IMR-90 (cell line): ENCODE results near the gene LUC7L. TPM values are rescaled to one million over a fixed set of nuclear protein-coding genes. Genes with fewer than 3 reads are reported as not detected.
A peak's percentile ranks its signal among the peaks of the same experiment; 100 is the strongest.

Source experiments
- ATAC-seq: fragments of 200-7000 bp; cut with Tn5 transposase; 2 replicates; pipeline ENCODE4 v1.9.1; 2020; ENCODE audit warnings: low read depth, mild to moderate bottlenecking, moderate library complexity
- BruUV-seq: library from RNA; stranded (reverse); fragments of 400-500 nt; replicated peaks from 2 replicates; lab custom pipeline; 2021; lab: Mats Ljungman, UMichigan
- CTCF ChIA-PET: fragments of 300-600 bp; formaldehyde crosslinking; extraction: SDS; loops from one replicate; lab custom pipeline; 2021; ENCODE audit warnings: antibody characterized with exemption; lab: Yijun Ruan, JAX
- POLR2A ChIA-PET: fragments of 300-600 bp; sonication (Branson Sonifier 250); formaldehyde crosslinking; loops from one replicate; lab custom pipeline; 2022; ENCODE audit warnings: antibody characterized with exemption; ENCODE audit not compliant: unreplicated experiment; lab: Charles Lee
- DNase-seq: peaks from one replicate; pipeline ENCODE4 v3.0.0; 2013
- H2AFZ ChIP-seq: replicated peaks from 2 replicates; pipeline ENCODE3; 2013; ENCODE audit warnings: low read length, mild to moderate bottlenecking; ENCODE audit not compliant: poor library complexity
- H2AK5ac ChIP-seq: 2 replicates; pipeline ENCODE4 v1.6.1; 2013; ENCODE audit warnings: low read depth, low read length, inconsistent platforms
- H2AK9ac ChIP-seq: replicated peaks from 2 replicates; pipeline ENCODE3; 2013; ENCODE audit warnings: mild to moderate bottlenecking, low read depth, low read length, moderate library complexity; ENCODE audit not compliant: poor library complexity
- H2BK120ac ChIP-seq: 2 replicates; pipeline ENCODE4 v1.6.1; 2013; ENCODE audit warnings: low read depth, low read length, inconsistent platforms
- H2BK15ac ChIP-seq: 3 replicates; pipeline ENCODE4 v1.6.1; 2013; ENCODE audit warnings: low read depth, low read length, inconsistent platforms
- H2BK20ac ChIP-seq: 2 replicates; pipeline ENCODE4 v1.6.1; 2013; ENCODE audit warnings: low read depth, mild to moderate bottlenecking, inconsistent platforms, low read length, moderate library complexity
- H2BK5ac ChIP-seq: 2 replicates; pipeline ENCODE4 v1.6.1; 2013; ENCODE audit warnings: mild to moderate bottlenecking, low read depth, low read length, inconsistent platforms; ENCODE audit not compliant: poor library complexity, severe bottlenecking
- H3K14ac ChIP-seq: replicated peaks from 2 replicates; pipeline ENCODE4 v1.6.1; 2013; ENCODE audit warnings: low read depth, low read length, inconsistent platforms
- H3K18ac ChIP-seq: 2 replicates; pipeline ENCODE4 v1.6.1; 2013; ENCODE audit warnings: low read depth, low read length, control low read depth
- H3K23ac ChIP-seq: 2 replicates; pipeline ENCODE4 v1.6.1; 2013; ENCODE audit warnings: low read depth, low read length, inconsistent platforms
- H3K27ac ChIP-seq: 2 replicates; pipeline ENCODE4 v1.5.1; 2013; ENCODE audit warnings: mild to moderate bottlenecking, control low read depth, low read length; ENCODE audit not compliant: insufficient read depth
- H3K27me3 ChIP-seq: 2 replicates; pipeline ENCODE4 v1.6.1; 2013; ENCODE audit warnings: low read length; ENCODE audit not compliant: control insufficient read depth, insufficient read depth
- H3K36me3 ChIP-seq: 2 replicates; pipeline ENCODE4 v1.6.1; 2013; ENCODE audit warnings: low read length, mixed read lengths; ENCODE audit not compliant: control insufficient read depth, insufficient read depth
- H3K4ac ChIP-seq: 2 replicates; pipeline ENCODE4 v1.6.1; 2013; ENCODE audit warnings: low read depth, low read length, inconsistent platforms
- H3K4me1 ChIP-seq: 2 replicates; pipeline ENCODE4 v1.6.1; 2013; ENCODE audit warnings: low read length, mixed read lengths; ENCODE audit not compliant: control insufficient read depth, insufficient read depth
- H3K4me2 ChIP-seq: 2 replicates; pipeline ENCODE4 v1.6.1; 2013; ENCODE audit warnings: low read depth, mild to moderate bottlenecking, control low read depth, low read length, moderate library complexity
- H3K4me3 ChIP-seq: 2 replicates; pipeline ENCODE4 v1.5.1; 2013; ENCODE audit warnings: low read depth, mild to moderate bottlenecking, control low read depth, low read length, moderate library complexity; ENCODE audit not compliant: insufficient read depth
- H3K56ac ChIP-seq: 2 replicates; pipeline ENCODE4 v1.6.1; 2013; ENCODE audit warnings: low read length, inconsistent platforms; ENCODE audit not compliant: insufficient read depth; ENCODE audit errors: extremely low read depth
- H3K79me1 ChIP-seq, 2 experiments: 2 replicates each; pipeline ENCODE4 v1.6.1; 2013; ENCODE audit warnings: low read length in 2 of 2, inconsistent platforms in 1 of 2, low read depth in 1 of 2
- H3K9ac ChIP-seq: 2 replicates; pipeline ENCODE4 v1.6.1; 2013; ENCODE audit warnings: low read depth, low read length, control low read depth
- H3K9me1 ChIP-seq: 2 replicates; pipeline ENCODE4 v1.6.1; 2013; ENCODE audit warnings: low read length, inconsistent platforms; ENCODE audit not compliant: insufficient read depth
- H3K9me3 ChIP-seq: 2 replicates; pipeline ENCODE4 v1.6.1; 2013; ENCODE audit warnings: low read length; ENCODE audit not compliant: control insufficient read depth, insufficient read depth
- H4K20me1 ChIP-seq: 2 replicates; pipeline ENCODE4 v1.6.1; 2013; ENCODE audit warnings: low read length, inconsistent platforms; ENCODE audit not compliant: insufficient read depth
- H4K5ac ChIP-seq: 2 replicates; pipeline ENCODE4 v1.6.1; 2013; ENCODE audit warnings: mild to moderate bottlenecking, low read depth, low read length, control low read depth
- H4K8ac ChIP-seq, 2 experiments: 2 replicates each; pipeline ENCODE4 v1.6.1; 2013; ENCODE audit warnings: low read depth in 2 of 2, low read length in 2 of 2, control low read depth in 1 of 2, inconsistent platforms in 1 of 2
- H4K91ac ChIP-seq: 2 replicates; pipeline ENCODE4 v1.6.1; 2013; ENCODE audit warnings: low read depth, low read length, inconsistent platforms; ENCODE audit not compliant: insufficient read depth
- CEBPB ChIP-seq: IDR thresholded peaks from 2 replicates; pipeline ENCODE4 v1.6.1; 2012; ENCODE audit warnings: low read depth, low read length, improper control_type of control experiment
- FOS ChIP-seq: fragments of 150-350 bp; IDR thresholded peaks from 2 replicates; pipeline ENCODE4 v1.6.1; 2016; ENCODE audit warnings: low read depth, low read length
- MAFK ChIP-seq: IDR thresholded peaks from 2 replicates; pipeline ENCODE4 v1.6.1; 2012; ENCODE audit warnings: low read depth, low read length, improper control_type of control experiment
- MAZ ChIP-seq: IDR thresholded peaks from 2 replicates; pipeline ENCODE4 v1.6.1; 2012; ENCODE audit warnings: low read depth, mild to moderate bottlenecking, low read length, improper control_type of control experiment, moderate library complexity, borderline replicate concordance
- MXI1 ChIP-seq: IDR thresholded peaks from 2 replicates; pipeline ENCODE4 v1.6.1; 2012; ENCODE audit warnings: low read depth, mild to moderate bottlenecking, low read length, moderate library complexity, borderline replicate concordance
- NFE2L2 ChIP-seq: fragments of 150-350 bp; IDR thresholded peaks from 2 replicates; pipeline ENCODE4 v1.6.1; 2016; ENCODE audit warnings: low read depth, mild to moderate bottlenecking, low read length
- POLR2A ChIP-seq: IDR thresholded peaks from 2 replicates; pipeline ENCODE4 v1.6.1; 2012; ENCODE audit warnings: mild to moderate bottlenecking, low read depth, low read length
- RCOR1 ChIP-seq: IDR thresholded peaks from 2 replicates; pipeline ENCODE4 v1.6.1; 2012; ENCODE audit warnings: mild to moderate bottlenecking, low read length, improper control_type of control experiment; ENCODE audit not compliant: insufficient replicate concordance
- WGBS, 2 experiments: methylation state at CpG; one replicate each; pipeline versions ENCODE4 v1.1.5 to v1.1.7; 2013; ENCODE audit warnings: missing lambda C conversion rate in 2 of 2; ENCODE audit not compliant: insufficient read length in 1 of 2; ENCODE audit errors: extremely low coverage in 2 of 2; 5-methylcytosine and 5-hydroxymethylcytosine counted together
- dilution Hi-C: fragments of 300-500 bp; cut with HindIII; formaldehyde crosslinking; loops from one replicate; pipeline ENCODE4 v1.14.3; 2018; ENCODE audit warnings: low sequenced_read_pairs; ENCODE audit not compliant: unreplicated experiment
- in situ Hi-C: fragments of 300-500 bp; cut with MboI; formaldehyde crosslinking; loops from 3 replicates; pipeline ENCODE4 v1.14.3; 2019; ENCODE audit warnings: low sequenced_read_pairs, inconsistent platforms, mixed read lengths
- intact Hi-C: fragments of 100-400 bp; cut with micrococcal nuclease; formaldehyde crosslinking; loops from 2 replicates; pipeline ENCODE4 v1.10.0; 2022
- polyA plus RNA-seq, 3 experiments: library from polyadenylated mRNA; depleted of rRNA; stranded (reverse); fragments of >200 nt; gene quantifications; 2 replicates each; pipeline ENCODE4 v1.2.3, GENCODE V29; 2012; ENCODE audit warnings: low replicate concordance in 1 of 3
- total RNA-seq: library from RNA; depleted of rRNA; stranded (reverse); fragments of >200 nt; gene quantifications from 2 replicates; pipeline ENCODE4 v1.2.3, GENCODE V29; 2012
- TF ChIP-seq, protein P1 (sequence below): fragments of 150-350 bp; IDR thresholded peaks from 2 replicates; pipeline ENCODE4 v1.6.1; 2017; ENCODE audit warnings: mild to moderate bottlenecking, antibody characterized with exemption, low read length, low read depth
- TF ChIP-seq, protein P2 (sequence below): fragments of 150-350 bp; IDR thresholded peaks from 2 replicates; pipeline ENCODE4 v1.6.1; 2016; ENCODE audit warnings: low read depth, mild to moderate bottlenecking, low read length, moderate library complexity, borderline replicate concordance

The LUC7L gene
- total and polyA plus RNA-seq, 2 of the 4 experiments (the other 2 are of a cell fraction), result 21.5 to 55.6 TPM

DNA sequence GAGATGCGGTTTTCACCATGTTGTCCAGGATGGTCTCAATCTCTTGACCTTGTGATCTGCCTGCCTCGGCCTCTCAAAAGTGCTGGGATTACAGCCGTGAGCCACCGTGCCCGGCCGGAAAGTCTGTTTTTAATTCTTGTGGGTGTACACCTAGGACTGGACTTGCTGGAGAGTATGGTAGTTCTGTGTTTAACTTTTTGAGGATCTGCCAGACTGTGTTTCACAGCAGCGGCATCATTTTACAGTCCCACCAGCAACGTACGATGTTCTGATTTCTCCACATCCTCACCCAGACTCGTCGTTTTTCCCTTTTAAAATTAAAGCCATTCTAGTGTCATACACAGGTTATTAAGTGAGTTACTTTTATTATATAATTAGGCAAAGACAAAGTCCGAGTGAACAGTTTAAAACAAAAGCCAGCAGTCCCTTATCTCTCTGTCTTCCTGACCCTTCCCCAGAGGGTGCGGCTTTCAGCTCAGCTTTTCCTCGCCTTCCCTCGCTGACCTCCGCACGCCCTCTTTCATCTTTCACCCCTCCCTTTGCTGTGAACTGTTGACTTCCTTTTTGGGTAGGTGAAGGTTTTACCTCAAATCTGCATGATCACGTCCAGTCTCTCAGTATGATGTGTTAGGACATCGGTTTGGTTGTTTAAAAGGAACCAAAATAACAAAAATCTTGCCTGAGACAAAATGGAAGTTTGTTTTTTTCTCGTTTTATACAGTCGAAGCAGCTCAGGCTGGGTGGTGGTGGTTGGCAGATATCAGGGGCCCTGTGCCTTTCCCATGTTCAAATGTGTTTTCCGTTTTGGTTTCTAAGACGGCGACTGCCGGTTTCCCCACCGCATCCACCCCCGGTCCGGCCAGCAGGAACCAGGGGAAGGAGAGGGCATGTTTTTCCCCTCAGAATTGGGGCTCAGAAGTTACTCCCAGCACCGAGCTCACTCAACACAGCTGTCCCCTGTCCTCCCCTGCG lies 23.4 kb upstream of the LUC7L start (continued):
- TF ChIP-seq RCOR1, result no peak

DNA sequence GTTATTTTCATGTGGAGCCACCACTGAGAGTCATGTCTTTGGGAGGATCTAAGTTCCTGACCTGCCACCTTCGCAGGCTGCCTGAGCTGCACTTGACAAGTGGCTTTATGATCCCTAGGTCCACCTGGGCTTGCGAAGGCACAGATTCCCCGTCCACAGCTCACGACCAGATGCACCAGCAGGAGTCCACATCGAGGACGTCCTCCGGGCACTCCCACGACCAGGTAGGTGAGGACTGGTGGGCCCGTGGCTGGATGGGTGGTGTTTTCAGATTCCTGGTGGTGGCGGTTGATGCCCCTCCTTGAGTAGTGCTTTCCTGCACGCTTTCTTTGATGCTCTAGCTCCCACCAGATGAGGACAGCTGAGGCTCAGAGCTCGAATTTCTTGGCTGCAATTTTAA lies 20.2 kb upstream of the LUC7L start:
- no peak for ATAC-seq

More for the DNA sequence above, 20.2 kb upstream of the LUC7L start:
- no peak for DNase-seq
- no peak overlapping the region for H2AK5ac ChIP-seq
- no peak overlapping the region for H3K27ac ChIP-seq
- H3K4me2 ChIP-seq, result no peak overlapping the region
- no peak overlapping the region for H2BK15ac ChIP-seq
- peaks cover 3 to 4% of the 10 kb centered on the region in 2 experiments; a peak in 3 of 4 replicates for H3K79me1 ChIP-seq
- no peaks in the 10 kb centered on the region for H3K27me3 ChIP-seq
- H3K56ac ChIP-seq, result no peak overlapping the region
- H4K20me1 ChIP-seq, result peaks cover 6% of the 10 kb centered on the region; the same call in 1 of the 2 replicates
- H3K9me3 ChIP-seq, result no peaks in the 10 kb centered on the region
- H3K4me3 ChIP-seq, result no peak overlapping the region
- no peak overlapping the region for H3K9ac ChIP-seq
- H3K14ac ChIP-seq, result no peak overlapping the region
- no peak overlapping the region for H4K5ac ChIP-seq
- H3K36me3 ChIP-seq, result peaks cover 16% of the 10 kb centered on the region
- POLR2A ChIA-PET, result no interaction called here
- peak overlapping the region; percentile 42 for H2AK9ac ChIP-seq
- no peak overlapping the region for H3K23ac ChIP-seq
- dilution Hi-C loops (no loop called here), in situ Hi-C loops (no loop called here), intact Hi-C loops (no loop called here)
- no peak overlapping the region for H2BK20ac ChIP-seq
- CTCF ChIA-PET, result no interaction called here
- WGBS, 2 experiments, result 100% methylated on average over 1 of the region's 12 CpGs; no CpG with 5 or more reads in 1 of the 2 experiments
- no TSS peak for BruUV-seq
- no peak overlapping the region for H4K91ac ChIP-seq
- no peaks in the 10 kb centered on the region for H3K4me1 ChIP-seq
- no peak overlapping the region for H2BK5ac ChIP-seq
- H4K8ac ChIP-seq, result no peak overlapping the region
- H3K9me1 ChIP-seq, result 0 out of 2 replicates have a peak, but pooled peaks cover 6% of the 10 kb centered on the region
- TF ChIP-seq CEBPB, result no peak
- no peak for TF ChIP-seq RCOR1
- TF ChIP-seq, protein P1, sequence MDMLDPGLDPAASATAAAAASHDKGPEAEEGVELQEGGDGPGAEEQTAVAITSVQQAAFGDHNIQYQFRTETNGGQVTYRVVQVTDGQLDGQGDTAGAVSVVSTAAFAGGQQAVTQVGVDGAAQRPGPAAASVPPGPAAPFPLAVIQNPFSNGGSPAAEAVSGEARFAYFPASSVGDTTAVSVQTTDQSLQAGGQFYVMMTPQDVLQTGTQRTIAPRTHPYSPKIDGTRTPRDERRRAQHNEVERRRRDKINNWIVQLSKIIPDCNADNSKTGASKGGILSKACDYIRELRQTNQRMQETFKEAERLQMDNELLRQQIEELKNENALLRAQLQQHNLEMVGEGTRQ, result no peak
- TF ChIP-seq POLR2A, result no peak
- TF ChIP-seq MAFK, result no peak
- no peak for TF ChIP-seq NFE2L2
- no peak for TF ChIP-seq MXI1
- no peak for TF ChIP-seq FOS
- no peak for TF ChIP-seq MAZ
- TF ChIP-seq, protein P2, sequence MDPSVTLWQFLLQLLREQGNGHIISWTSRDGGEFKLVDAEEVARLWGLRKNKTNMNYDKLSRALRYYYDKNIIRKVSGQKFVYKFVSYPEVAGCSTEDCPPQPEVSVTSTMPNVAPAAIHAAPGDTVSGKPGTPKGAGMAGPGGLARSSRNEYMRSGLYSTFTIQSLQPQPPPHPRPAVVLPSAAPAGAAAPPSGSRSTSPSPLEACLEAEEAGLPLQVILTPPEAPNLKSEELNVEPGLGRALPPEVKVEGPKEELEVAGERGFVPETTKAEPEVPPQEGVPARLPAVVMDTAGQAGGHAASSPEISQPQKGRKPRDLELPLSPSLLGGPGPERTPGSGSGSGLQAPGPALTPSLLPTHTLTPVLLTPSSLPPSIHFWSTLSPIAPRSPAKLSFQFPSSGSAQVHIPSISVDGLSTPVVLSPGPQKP, result no peak
- H3K18ac ChIP-seq, result no peak overlapping the region
- no peak overlapping the region for H3K4ac ChIP-seq
- no peak overlapping the region for H2BK120ac ChIP-seq
- H2AFZ ChIP-seq, result peak overlapping the region; percentile 32
